ENCODE measurements around the gene MEGF10.

The MEGF10 gene

DNA sequence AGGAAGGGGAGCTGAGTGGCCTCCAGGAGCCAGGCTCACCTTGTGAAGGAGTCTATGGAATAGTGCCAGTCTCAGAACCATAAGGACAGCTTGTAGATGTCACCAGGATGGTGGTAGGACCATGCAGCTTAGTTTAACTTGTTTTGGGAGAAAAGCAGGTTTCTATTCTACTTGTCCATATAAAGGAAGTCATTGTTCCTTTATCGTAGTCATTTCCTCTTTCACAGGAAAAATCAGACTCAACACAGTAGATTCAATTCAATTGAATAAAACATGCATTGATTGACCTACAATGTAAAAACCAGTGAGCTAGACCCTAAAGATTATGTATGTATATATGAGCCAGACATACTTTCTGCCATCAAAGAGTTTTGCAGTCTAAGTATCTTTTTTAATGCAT is 53.3 kb downstream of the MEGF10 start:
- Histone ChIP-seq H3K4me3 (ENCODE audit: low read depth in 1 of 2, low read length in 1 of 2) (no peak overlapping the region), H3K27ac (no peak overlapping the region), H3K4me1 (ENCODE audit: control insufficient read depth in 1 of 2, insufficient read depth in 1 of 2, low read depth in 1 of 2, low read length in 1 of 2) (no peaks in the 10 kb centered on the region), H3K9me3 (no peaks in the 10 kb centered on the region), H3K36me3 (no peaks in the 10 kb centered on the region), H3K27me3 (no peaks in the 10 kb centered on the region)
- TF ChIP-seq, protein P1, sequence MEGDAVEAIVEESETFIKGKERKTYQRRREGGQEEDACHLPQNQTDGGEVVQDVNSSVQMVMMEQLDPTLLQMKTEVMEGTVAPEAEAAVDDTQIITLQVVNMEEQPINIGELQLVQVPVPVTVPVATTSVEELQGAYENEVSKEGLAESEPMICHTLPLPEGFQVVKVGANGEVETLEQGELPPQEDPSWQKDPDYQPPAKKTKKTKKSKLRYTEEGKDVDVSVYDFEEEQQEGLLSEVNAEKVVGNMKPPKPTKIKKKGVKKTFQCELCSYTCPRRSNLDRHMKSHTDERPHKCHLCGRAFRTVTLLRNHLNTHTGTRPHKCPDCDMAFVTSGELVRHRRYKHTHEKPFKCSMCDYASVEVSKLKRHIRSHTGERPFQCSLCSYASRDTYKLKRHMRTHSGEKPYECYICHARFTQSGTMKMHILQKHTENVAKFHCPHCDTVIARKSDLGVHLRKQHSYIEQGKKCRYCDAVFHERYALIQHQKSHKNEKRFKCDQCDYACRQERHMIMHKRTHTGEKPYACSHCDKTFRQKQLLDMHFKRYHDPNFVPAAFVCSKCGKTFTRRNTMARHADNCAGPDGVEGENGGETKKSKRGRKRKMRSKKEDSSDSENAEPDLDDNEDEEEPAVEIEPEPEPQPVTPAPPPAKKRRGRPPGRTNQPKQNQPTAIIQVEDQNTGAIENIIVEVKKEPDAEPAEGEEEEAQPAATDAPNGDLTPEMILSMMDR (IDR thresholded peaks at IDR 0.05) = no peak

DNA sequence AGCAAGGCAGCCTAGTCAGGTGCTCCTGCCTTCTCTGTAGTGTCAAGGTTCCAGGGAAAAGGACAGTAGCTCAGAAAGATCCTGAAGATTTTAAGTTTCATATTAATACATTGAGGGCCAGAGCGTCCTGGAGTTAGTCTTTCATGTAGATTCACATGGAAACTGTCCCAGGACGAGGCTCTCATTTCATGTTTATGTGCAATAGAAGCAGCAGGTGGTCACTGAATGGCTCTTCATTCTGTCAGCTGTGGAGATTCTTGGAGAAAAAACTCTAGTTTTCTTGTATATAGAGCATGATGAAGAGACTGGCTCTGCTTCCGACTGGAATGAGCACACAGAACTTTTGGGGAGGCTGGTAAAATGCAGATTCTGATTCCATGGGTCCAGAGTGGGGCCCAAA is 54.3 kb downstream of the MEGF10 start:
- H3K4me3 ChIP-seq (ENCODE audit: low read depth in 1 of 2, low read length in 1 of 2) = no peak overlapping the region
- no peaks in the 10 kb centered on the region for H3K27me3 ChIP-seq
- H3K4me1 ChIP-seq (ENCODE audit: control insufficient read depth in 1 of 2, insufficient read depth in 1 of 2, low read depth in 1 of 2, low read length in 1 of 2) = no peaks in the 10 kb centered on the region
- no peak overlapping the region for H3K27ac ChIP-seq
- TF ChIP-seq, protein P1 (IDR thresholded peaks at IDR 0.05) = no peak
- no peaks in the 10 kb centered on the region for H3K36me3 ChIP-seq
- H3K9me3 ChIP-seq = no peaks in the 10 kb centered on the region

DNA sequence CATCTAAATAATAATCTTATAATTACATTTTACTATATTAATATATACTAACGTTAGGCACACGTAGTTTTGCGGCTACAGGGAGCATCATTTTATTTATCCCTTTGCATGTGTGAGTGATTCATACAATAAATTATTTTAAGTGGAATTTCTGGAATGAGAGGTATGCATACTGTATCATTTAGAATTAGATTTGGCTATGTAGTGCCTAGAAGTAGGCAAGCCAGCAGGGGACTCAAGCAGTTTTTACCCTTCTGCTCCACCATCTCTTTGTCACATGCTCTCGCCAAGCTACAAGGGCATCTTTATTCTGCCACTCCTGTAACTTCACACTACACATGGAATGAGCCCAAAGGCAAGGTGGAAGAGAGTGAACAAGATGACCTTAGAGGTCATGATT is 60.8 kb downstream of the MEGF10 start:
- H3K9me3 ChIP-seq = no peaks in the 10 kb centered on the region
- H3K36me3 ChIP-seq = no peaks in the 10 kb centered on the region
- H3K4me3 ChIP-seq (ENCODE audit: low read depth in 1 of 2, low read length in 1 of 2) = no peak overlapping the region
- H3K4me1 ChIP-seq (ENCODE audit: control insufficient read depth in 1 of 2, insufficient read depth in 1 of 2, low read depth in 1 of 2, low read length in 1 of 2) = no peaks in the 10 kb centered on the region
- H3K27me3 ChIP-seq = no peaks in the 10 kb centered on the region
- TF ChIP-seq, protein P1 (IDR thresholded peaks at IDR 0.05) = no peak
- H3K27ac ChIP-seq = no peak overlapping the region

DNA sequence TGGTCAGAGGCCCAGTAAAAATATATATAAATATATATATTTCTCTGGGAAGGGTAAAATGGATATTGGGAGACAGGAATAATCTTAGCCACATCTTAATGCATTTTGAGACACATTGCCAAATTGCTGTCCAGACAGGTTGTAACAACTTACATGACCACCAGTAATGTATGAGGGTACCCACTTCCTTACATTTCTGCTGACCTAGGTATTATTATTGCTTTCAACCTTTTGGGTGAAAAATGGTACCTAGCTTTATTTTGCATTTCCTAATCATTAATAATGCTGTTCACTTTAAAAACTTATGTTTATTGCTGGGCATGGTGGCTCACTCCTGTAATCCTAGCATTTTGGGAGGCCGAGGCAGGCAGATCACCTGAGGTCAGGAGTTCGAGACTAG is 61.5 kb downstream of the MEGF10 start:
- TF ChIP-seq, protein P1 (IDR thresholded peaks at IDR 0.05) = no peak
- H3K36me3 ChIP-seq = no peaks in the 10 kb centered on the region
- no peak overlapping the region for H3K4me3 ChIP-seq (ENCODE audit: low read depth in 1 of 2, low read length in 1 of 2)
- no peak overlapping the region for H3K27ac ChIP-seq
- no peaks in the 10 kb centered on the region for H3K9me3 ChIP-seq
- H3K4me1 ChIP-seq (ENCODE audit: control insufficient read depth in 1 of 2, insufficient read depth in 1 of 2, low read depth in 1 of 2, low read length in 1 of 2) = no peaks in the 10 kb centered on the region
- no peaks in the 10 kb centered on the region for H3K27me3 ChIP-seq

DNA sequence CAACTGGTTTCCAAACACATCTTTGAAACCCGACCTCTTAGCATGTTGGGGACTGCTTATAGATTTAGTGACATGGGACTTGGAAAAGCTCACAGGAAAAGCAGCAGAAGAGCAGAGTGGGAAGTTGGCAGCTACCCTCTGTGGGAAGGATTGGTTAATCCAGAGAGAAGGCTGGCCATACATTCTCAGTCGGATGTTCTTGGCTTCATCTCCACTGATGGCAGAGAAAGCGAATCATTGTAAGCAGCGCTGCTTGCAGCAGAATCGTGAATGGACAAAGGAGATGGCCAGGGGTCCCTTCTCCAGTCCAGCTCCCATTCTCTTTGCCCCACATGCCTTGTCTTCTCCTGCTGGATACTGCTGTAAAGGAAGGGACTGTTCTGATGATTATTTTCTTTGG is 62.7 kb downstream of the MEGF10 start:
- H3K27ac ChIP-seq = no peak overlapping the region
- TF ChIP-seq, protein P1 (IDR thresholded peaks at IDR 0.05) = no peak

DNA sequence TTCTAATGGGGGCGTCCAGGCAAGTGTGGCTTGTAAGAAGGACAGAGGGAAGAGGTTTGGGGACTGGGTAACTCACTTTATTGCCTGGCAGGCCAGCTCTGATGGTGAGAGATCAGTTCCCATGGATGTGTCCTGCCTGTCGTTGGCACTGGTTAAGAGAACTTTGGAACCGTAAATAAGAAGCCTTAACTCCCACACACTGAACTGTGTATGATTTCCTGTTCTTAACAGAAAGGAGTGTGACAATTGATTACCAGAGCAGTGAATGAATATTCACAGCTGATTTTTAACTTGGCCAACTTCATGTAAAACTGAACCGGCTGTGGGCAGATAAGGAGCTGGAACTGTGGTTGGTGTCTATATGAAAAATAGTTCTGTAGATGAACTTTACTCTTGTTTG is 63.2 kb downstream of the MEGF10 start:
- no peak overlapping the region for H3K27ac ChIP-seq
- TF ChIP-seq, protein P1 (IDR thresholded peaks at IDR 0.05) = no peak
- H3K36me3 ChIP-seq = no peaks in the 10 kb centered on the region

More for the DNA sequence above, 62.7 kb downstream of the MEGF10 start:
- Histone ChIP-seq H3K27me3 (no peaks in the 10 kb centered on the region), H3K9me3 (no peaks in the 10 kb centered on the region), H3K36me3 (no peaks in the 10 kb centered on the region), H3K4me1 (ENCODE audit: control insufficient read depth in 1 of 2, insufficient read depth in 1 of 2, low read depth in 1 of 2, low read length in 1 of 2) (no peaks in the 10 kb centered on the region), H3K4me3 (ENCODE audit: low read depth in 1 of 2, low read length in 1 of 2) (no peak overlapping the region)

More for the DNA sequence above, 63.2 kb downstream of the MEGF10 start:
- H3K9me3 ChIP-seq = no peaks in the 10 kb centered on the region
- no peak overlapping the region for H3K4me3 ChIP-seq (ENCODE audit: low read depth in 1 of 2, low read length in 1 of 2)
- H3K27me3 ChIP-seq = no peaks in the 10 kb centered on the region
- H3K4me1 ChIP-seq (ENCODE audit: control insufficient read depth in 1 of 2, insufficient read depth in 1 of 2, low read depth in 1 of 2, low read length in 1 of 2) = no peaks in the 10 kb centered on the region
